ENCODE measurements around the gene IL12RB2. TPM values are rescaled to one million over a fixed set of nuclear protein-coding genes. Genes with fewer than 3 reads are reported as not detected.

IL12RB2 gene
- total and polyA plus RNA-seq, 4 experiments from 2014 or later = 3.6 to 7.3 (median 4.8) TPM

GRCh38 chr1:67336157-67336556 is 28.5 kb downstream of the IL12RB2 start:
- H3K36me3 ChIP-seq (ENCODE audit: insufficient read depth, low read length) = no peaks in the 10 kb centered on the region
- peak; percentile 23 to 52 (median 47) for DNase-seq
- intact Hi-C loops (cut with micrococcal nuclease) = loop anchor here (2.0 kb wide), 1 partner anchor 29 kb away; the partner anchor contains the start of gene IL12RB2
- H3K27ac ChIP-seq (ENCODE audit: low read depth, low read length) = peak overlapping the region; percentile 39
- H3K36me3 Mint-ChIP-seq = no peaks in the 10 kb centered on the region
- ChIA-PET POLR2A (ENCODE audit: partially characterized antibody) (interaction anchor here (0.5 to 2.4 kb wide), 7 partner anchors 10 to 348 kb away, joined by 3 to 12 read pairs (median 5); partner anchors contain the start of gene IL12RB2), CTCF (ENCODE audit: partially characterized antibody) (interaction anchor here (1.2 to 1.3 kb wide), 2 partner anchors 11 to 22 kb away, joined by 3 to 10 read pairs; no protein-coding TSS in a partner anchor)
- H3K4me3 ChIP-seq (ENCODE audit: low read length in 2 of 2) = no peak overlapping the region
- no peaks in the 10 kb centered on the region for H3K9me3 Mint-ChIP-seq
- peak overlapping the region; percentile 67 to 93 (median 81) for H3K27ac Mint-ChIP-seq
- no peaks in the 10 kb centered on the region for H3K9me3 ChIP-seq (ENCODE audit: control insufficient read depth in 1 of 2, low read length in 2 of 2)
- H3K27me3 ChIP-seq (ENCODE audit: insufficient read depth, low read length) = no peaks in the 10 kb centered on the region
- H3K4me3 Mint-ChIP-seq = peak overlapping the region; percentile 0 to 79 (median 68)
- H3K27me3 Mint-ChIP-seq = no peaks in the 10 kb centered on the region
- peaks cover 50% of the 10 kb centered on the region for H3K4me1 ChIP-seq (ENCODE audit: insufficient read depth, low read length)
- H3K4me1 Mint-ChIP-seq = peaks cover 37 to 69% (median 53%) of the 10 kb centered on the region in 4 donors

GRCh38 chr1:67336783-67337182 is 29.1 kb downstream of the IL12RB2 start:
- H3K4me1 ChIP-seq (ENCODE audit: insufficient read depth, low read length) = peaks cover 54% of the 10 kb centered on the region
- DNase-seq = peak; percentile 30 to 68 (median 45)
- no peak overlapping the region for H3K4me3 ChIP-seq (ENCODE audit: low read length in 2 of 2)
- ChIA-PET CTCF (ENCODE audit: partially characterized antibody) (interaction anchor here (0.7 to 1.2 kb wide), 2 partner anchors 10 to 123 kb away, joined by 3 to 10 read pairs; no protein-coding TSS in a partner anchor), POLR2A (ENCODE audit: partially characterized antibody) (interaction anchor here (0.9 to 2.4 kb wide), 6 partner anchors 11 to 348 kb away, joined by 3 to 12 read pairs (median 6); partner anchors contain the start of gene IL12RB2)
- intact Hi-C loops (cut with micrococcal nuclease) = loop anchor here (2.0 kb wide), 1 partner anchor 30 kb away; the partner anchor contains the start of gene IL12RB2
- H3K27me3 Mint-ChIP-seq = no peaks in the 10 kb centered on the region
- no peaks in the 10 kb centered on the region for H3K36me3 Mint-ChIP-seq
- H3K36me3 ChIP-seq (ENCODE audit: insufficient read depth, low read length) = no peaks in the 10 kb centered on the region
- no peaks in the 10 kb centered on the region for H3K9me3 ChIP-seq (ENCODE audit: control insufficient read depth in 1 of 2, low read length in 2 of 2)
- H3K9me3 Mint-ChIP-seq = no peaks in the 10 kb centered on the region
- H3K4me3 Mint-ChIP-seq = peak overlapping the region; percentile 8 to 79 (median 68)
- no peaks in the 10 kb centered on the region for H3K27me3 ChIP-seq (ENCODE audit: insufficient read depth, low read length)
- peaks cover 38 to 73% (median 56%) of the 10 kb centered on the region in 4 donors for H3K4me1 Mint-ChIP-seq
- peak overlapping the region; percentile 67 to 93 (median 81) for H3K27ac Mint-ChIP-seq
- peak overlapping the region; percentile 39 for H3K27ac ChIP-seq (ENCODE audit: low read depth, low read length)

DNA sequence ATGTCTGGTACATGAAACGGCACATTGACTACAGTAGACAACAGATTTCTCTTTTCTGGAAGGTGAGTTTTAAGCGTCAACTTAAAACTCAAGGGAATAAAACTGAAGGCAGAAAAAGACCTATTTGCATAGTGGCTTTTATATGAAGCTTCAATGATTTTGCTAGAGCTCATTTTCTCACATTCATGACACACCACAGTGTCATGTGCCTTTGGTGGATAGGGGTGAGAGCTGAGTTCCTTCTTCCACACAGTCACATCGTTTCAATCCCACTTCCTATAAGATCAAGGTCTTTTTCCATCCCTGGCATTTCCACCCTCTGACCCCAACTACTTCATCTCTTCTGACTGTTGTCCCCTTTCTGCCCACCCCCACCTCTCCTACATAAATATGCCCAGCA is 31.0 kb downstream of the IL12RB2 start:
- H3K27me3 Mint-ChIP-seq = no peaks in the 10 kb centered on the region
- Histone ChIP-seq H3K4me3 (ENCODE audit: low read length in 2 of 2) (no peak overlapping the region), H3K4me1 (ENCODE audit: insufficient read depth, low read length) (peaks cover 51% of the 10 kb centered on the region), H3K27me3 (ENCODE audit: insufficient read depth, low read length) (no peaks in the 10 kb centered on the region), H3K27ac (ENCODE audit: low read depth, low read length) (no peak overlapping the region), H3K36me3 (ENCODE audit: insufficient read depth, low read length) (no peaks in the 10 kb centered on the region), H3K9me3 (ENCODE audit: control insufficient read depth in 1 of 2, low read length in 2 of 2) (no peaks in the 10 kb centered on the region)
- peaks cover 35 to 70% (median 56%) of the 10 kb centered on the region in 4 donors for H3K4me1 Mint-ChIP-seq
- POLR2A ChIA-PET (ENCODE audit: partially characterized antibody) = interaction anchor here (1.2 kb wide), 1 partner anchor 12 kb away, joined by 3 read pairs; no protein-coding TSS in a partner anchor
- peak overlapping the region in 2 of 7 donors; percentile 2 to 78 for H3K27ac Mint-ChIP-seq
- no peaks in the 10 kb centered on the region for H3K9me3 Mint-ChIP-seq
- DNase-seq = no peak
- CTCF ChIA-PET (ENCODE audit: partially characterized antibody) = interaction anchor here (0.9 to 1.4 kb wide), 2 partner anchors 127 to 162 kb away, joined by 3 read pairs; no protein-coding TSS in a partner anchor
- peak overlapping the region in 1 of 8 donors; percentile 3 for H3K4me3 Mint-ChIP-seq
- H3K36me3 Mint-ChIP-seq = no peaks in the 10 kb centered on the region
- intact Hi-C loops (cut with micrococcal nuclease) = no loop called here

DNA sequence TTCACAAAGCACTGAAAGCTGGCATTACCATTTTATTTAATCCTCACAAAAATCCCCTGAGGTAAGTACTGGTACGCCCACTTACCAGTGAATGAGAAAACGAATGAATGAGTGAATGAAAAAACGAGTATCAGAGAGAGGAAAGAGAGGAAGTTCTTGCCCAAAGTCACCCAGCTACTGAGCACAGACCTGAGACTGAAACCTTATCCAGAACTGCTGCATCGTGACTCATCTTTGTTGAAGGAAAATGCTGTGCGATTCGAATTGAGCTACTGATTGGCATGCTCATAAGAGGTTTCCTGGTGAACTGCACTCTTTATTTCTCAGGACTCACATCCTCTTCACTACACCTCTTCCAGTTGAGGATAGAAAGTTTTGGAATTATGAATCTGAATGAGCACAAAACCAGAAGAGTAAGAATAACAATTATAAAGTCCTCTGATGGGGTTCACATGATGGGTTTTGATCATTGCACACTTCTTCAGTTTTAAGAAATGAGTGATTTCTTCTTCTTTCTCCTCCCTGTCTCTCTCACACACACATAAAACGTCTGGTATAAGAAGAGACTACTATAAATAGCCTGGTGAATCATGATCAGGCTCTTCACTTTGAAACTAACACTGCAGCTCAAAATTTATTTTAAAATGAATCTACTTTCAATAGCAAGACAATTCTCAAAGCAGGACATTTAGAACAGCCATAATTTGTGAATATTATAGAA is 32.1 kb downstream of the IL12RB2 start:
- intact Hi-C loops (cut with micrococcal nuclease) = no loop called here
- H3K36me3 Mint-ChIP-seq = no peaks in the 10 kb centered on the region
- Histone ChIP-seq H3K27me3 (ENCODE audit: insufficient read depth, low read length) (no peaks in the 10 kb centered on the region), H3K36me3 (ENCODE audit: insufficient read depth, low read length) (no peaks in the 10 kb centered on the region), H3K4me3 (ENCODE audit: low read length in 2 of 2) (no peak overlapping the region), H3K27ac (ENCODE audit: low read depth, low read length) (no peak overlapping the region), H3K9me3 (ENCODE audit: control insufficient read depth in 1 of 2, low read length in 2 of 2) (no peaks in the 10 kb centered on the region), H3K4me1 (ENCODE audit: insufficient read depth, low read length) (peaks cover 45% of the 10 kb centered on the region)
- no peaks in the 10 kb centered on the region for H3K27me3 Mint-ChIP-seq
- POLR2A ChIA-PET (ENCODE audit: partially characterized antibody) = interaction anchor here (1.2 kb wide), 1 partner anchor 11 kb away, joined by 3 read pairs; no protein-coding TSS in a partner anchor
- H3K4me3 Mint-ChIP-seq = peak overlapping the region in 4 of 8 donors; percentile 6 to 65 (median 42)
- DNase-seq = no peak
- H3K4me1 Mint-ChIP-seq = peaks cover 34 to 65% (median 54%) of the 10 kb centered on the region in 4 donors
- H3K9me3 Mint-ChIP-seq = no peaks in the 10 kb centered on the region
- CTCF ChIA-PET (ENCODE audit: partially characterized antibody) = interaction anchor here (1.4 kb wide), 1 partner anchor 161 kb away, joined by 3 read pairs; no protein-coding TSS in a partner anchor
- H3K27ac Mint-ChIP-seq = peak overlapping the region in 2 of 7 donors; percentile 18 to 77

DNA sequence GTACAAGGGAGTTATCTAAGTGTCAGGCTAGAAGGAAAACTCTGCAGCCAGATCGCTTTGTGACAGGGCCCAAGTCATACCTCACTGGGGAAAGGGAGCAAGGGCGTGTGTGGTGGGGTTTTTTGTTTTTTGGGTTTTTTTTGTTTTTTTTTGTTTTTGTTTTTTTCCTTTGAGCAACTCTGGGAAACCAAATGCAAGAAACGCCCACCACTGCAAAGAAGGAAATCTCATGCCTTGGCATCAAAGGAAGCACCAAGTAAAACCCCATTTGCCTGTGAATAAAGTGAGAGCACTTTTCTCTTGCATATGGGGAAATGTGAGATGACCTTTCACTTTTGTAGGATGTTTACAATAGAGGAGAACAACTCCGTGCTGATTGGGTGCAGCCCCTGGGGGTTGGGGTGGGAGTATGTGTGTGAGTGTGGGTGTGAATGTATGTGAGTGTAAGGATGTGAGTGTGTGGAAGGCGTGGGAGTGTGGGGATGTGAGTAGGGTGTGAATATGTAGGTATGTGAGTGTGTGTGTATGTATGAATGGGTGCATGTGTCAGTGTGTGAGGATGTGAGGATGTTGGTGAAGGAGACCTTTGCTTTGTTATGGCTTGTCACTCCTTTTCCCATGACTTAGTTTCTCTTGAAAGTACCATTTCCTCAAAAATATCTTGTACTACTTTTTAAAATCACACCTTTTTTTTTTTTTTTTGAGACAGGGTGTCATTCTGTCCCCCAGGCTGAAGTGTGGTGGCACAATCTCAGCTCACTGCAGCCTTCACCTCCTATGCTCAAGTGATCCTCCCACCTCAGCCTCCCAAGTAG is 34.6 kb downstream of the IL12RB2 start:
- Mint-ChIP-seq H3K4me1 (peaks cover 24 to 41% (median 33%) of the 10 kb centered on the region in 4 donors), H3K27me3 (no peaks in the 10 kb centered on the region), H3K9me3 (no peaks in the 10 kb centered on the region), H3K36me3 (no peaks in the 10 kb centered on the region), H3K27ac (peak overlapping the region in 5 of 7 donors; percentile 12 to 82 (median 53)), H3K4me3 (peak overlapping the region in 3 of 8 donors; percentile 8 to 17 (median 17))
- Histone ChIP-seq H3K4me3 (ENCODE audit: low read length in 2 of 2) (no peak overlapping the region), H3K27ac (ENCODE audit: low read depth, low read length) (no peak overlapping the region), H3K9me3 (ENCODE audit: control insufficient read depth in 1 of 2, low read length in 2 of 2) (no peaks in the 10 kb centered on the region), H3K27me3 (ENCODE audit: insufficient read depth, low read length) (no peaks in the 10 kb centered on the region), H3K36me3 (ENCODE audit: insufficient read depth, low read length) (no peaks in the 10 kb centered on the region), H3K4me1 (ENCODE audit: insufficient read depth, low read length) (peaks cover 22% of the 10 kb centered on the region)
- POLR2A ChIA-PET (ENCODE audit: partially characterized antibody) = no interaction called here
- CTCF ChIA-PET (ENCODE audit: partially characterized antibody) = interaction anchor here (1.4 kb wide), 1 partner anchor 158 kb away, joined by 6 read pairs; no protein-coding TSS in a partner anchor
- intact Hi-C loops (cut with micrococcal nuclease) = no loop called here
- DNase-seq = no peak

DNA sequence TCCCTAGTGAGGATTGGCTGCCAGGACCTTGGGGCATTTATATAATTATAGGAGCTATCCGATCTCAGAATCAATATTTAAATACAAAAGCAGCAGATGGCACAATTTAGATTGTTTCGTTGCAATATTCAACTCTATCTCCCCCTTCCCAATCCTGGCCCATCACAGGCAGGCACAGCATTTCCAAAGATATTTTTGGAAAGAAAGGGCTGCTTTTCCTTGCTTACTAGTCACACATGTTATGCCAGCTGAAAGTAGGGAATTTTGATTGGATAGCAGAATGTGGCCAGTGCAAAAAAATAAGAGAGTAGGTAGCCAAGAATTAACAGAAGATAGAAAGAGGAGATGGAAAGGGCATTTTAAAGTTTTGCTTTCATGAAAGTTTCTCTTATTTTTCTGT is 37.9 kb downstream of the IL12RB2 start:
- Mint-ChIP-seq H3K4me3 (no peak overlapping the region), H3K4me1 (peaks cover 10 to 23% (median 18%) of the 10 kb centered on the region in 4 donors), H3K27ac (no peak overlapping the region), H3K9me3 (no peaks in the 10 kb centered on the region), H3K27me3 (no peaks in the 10 kb centered on the region), H3K36me3 (no peaks in the 10 kb centered on the region)
- H3K27me3 ChIP-seq (ENCODE audit: insufficient read depth, low read length) = no peaks in the 10 kb centered on the region
- ChIA-PET POLR2A (ENCODE audit: partially characterized antibody) (interaction anchor here (0.9 kb wide), 1 partner anchor 38 kb away, joined by 3 read pairs; the partner anchor contains the start of gene IL12RB2), CTCF (ENCODE audit: partially characterized antibody) (interaction anchor here (0.6 to 2.2 kb wide), 6 partner anchors 9 to 414 kb away, joined by 3 to 7 read pairs (median 3); no protein-coding TSS in a partner anchor)
- no peaks in the 10 kb centered on the region for H3K9me3 ChIP-seq (ENCODE audit: control insufficient read depth in 1 of 2, low read length in 2 of 2)
- no peak overlapping the region for H3K4me3 ChIP-seq (ENCODE audit: low read length in 2 of 2)
- peaks cover 12% of the 10 kb centered on the region for H3K4me1 ChIP-seq (ENCODE audit: insufficient read depth, low read length)
- H3K27ac ChIP-seq (ENCODE audit: low read depth, low read length) = no peak overlapping the region
- intact Hi-C loops (cut with micrococcal nuclease) = no loop called here
- no peak for DNase-seq
- H3K36me3 ChIP-seq (ENCODE audit: insufficient read depth, low read length) = no peaks in the 10 kb centered on the region
